Stimulated activated CD4-positive, alpha-beta T cell treated with anti-CD3 and anti-CD28 coated beads, Interleukin-15, amount 100 ng/mL, for 1 hour (primary cell): Measurements from ENCODE around the gene ADGRD1.

Experiments used
- DNase-seq, 2 donors: peaks; one replicate each; pipeline ENCODE4 v3.0.0-alpha.2; 2020; ENCODE audit warnings: low read depth in 1 of 2, low spot score in 1 of 2

The ADGRD1 gene

GRCh38 chr12:131187602-131188001, 233.9 kb downstream of the ADGRD1 start:
- DNase-seq, result no peak

- no peak for DNase-seq
Observed at GRCh38 chr12:131188131-131189050, 234.7 kb downstream of the ADGRD1 start.

- no peak for DNase-seq
Observed at GRCh38 chr12:131189781-131190180, 236.1 kb downstream of the ADGRD1 start.

- DNase-seq, result no peak
Observed at GRCh38 chr12:131190965-131191364, 237.3 kb downstream of the ADGRD1 start.
